IPS-20b (cell line): Measurements from ENCODE around the gene GRXCR1.

ENCODE experiments used
- H3K27ac ChIP-seq: one replicate; pipeline ENCODE4 v1.5.1; 2013; ENCODE audit warnings: low read length
- H3K27me3 ChIP-seq: 2 replicates; pipeline ENCODE4 v1.6.1; 2013; ENCODE audit warnings: mild to moderate bottlenecking, low read length, inconsistent platforms; ENCODE audit not compliant: insufficient read depth
- H3K36me3 ChIP-seq: 2 replicates; pipeline ENCODE4 v1.6.1; 2013; ENCODE audit warnings: low read depth, mild to moderate bottlenecking, inconsistent platforms, low read length, moderate library complexity; ENCODE audit not compliant: insufficient read depth
- H3K4me1 ChIP-seq: 2 replicates; pipeline ENCODE4 v1.6.1; 2013; ENCODE audit warnings: mild to moderate bottlenecking, control low read depth, inconsistent platforms, low read length, moderate library complexity; ENCODE audit not compliant: insufficient read depth
- H3K4me3 ChIP-seq: 2 replicates; pipeline ENCODE4 v1.5.1; 2013; ENCODE audit warnings: mild to moderate bottlenecking, low read length, inconsistent platforms
- H3K9ac ChIP-seq: 2 replicates; pipeline ENCODE4 v1.6.1; 2013; ENCODE audit warnings: low read depth, mild to moderate bottlenecking, inconsistent platforms, low read length, moderate library complexity
- H3K9me3 ChIP-seq: 2 replicates; pipeline ENCODE4 v1.6.1; 2013; ENCODE audit warnings: mild to moderate bottlenecking, low read depth, low read length, inconsistent platforms; ENCODE audit not compliant: insufficient read depth

GRXCR1 gene

DNA sequence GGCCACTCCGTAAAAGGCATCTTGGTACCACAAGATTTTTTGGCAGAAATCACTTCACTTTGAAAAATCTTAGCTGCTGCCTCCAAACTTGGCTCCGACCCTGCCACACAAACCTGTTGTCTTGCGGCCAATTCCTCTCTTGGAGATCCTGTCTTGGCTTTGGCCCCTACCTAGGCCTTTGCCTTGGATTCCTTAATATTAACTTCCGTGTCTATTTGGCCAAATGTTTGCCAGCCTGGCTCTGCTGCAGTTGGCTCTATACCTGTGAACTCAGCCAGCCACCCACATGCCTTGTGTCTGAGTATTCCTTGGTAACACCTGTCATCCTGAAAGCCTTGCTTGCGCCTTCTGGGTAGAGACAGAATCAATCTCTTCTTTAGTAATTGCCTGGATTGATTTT is 12.5 kb downstream of the GRXCR1 start:
- Histone ChIP-seq H3K4me1 (no peaks in the 10 kb centered on the region), H3K36me3 (no peaks in the 10 kb centered on the region), H3K9ac (no peak overlapping the region), H3K4me3 (no peak overlapping the region), H3K27me3 (no peaks in the 10 kb centered on the region), H3K9me3 (no peaks in the 10 kb centered on the region), H3K27ac (no peak overlapping the region)

DNA sequence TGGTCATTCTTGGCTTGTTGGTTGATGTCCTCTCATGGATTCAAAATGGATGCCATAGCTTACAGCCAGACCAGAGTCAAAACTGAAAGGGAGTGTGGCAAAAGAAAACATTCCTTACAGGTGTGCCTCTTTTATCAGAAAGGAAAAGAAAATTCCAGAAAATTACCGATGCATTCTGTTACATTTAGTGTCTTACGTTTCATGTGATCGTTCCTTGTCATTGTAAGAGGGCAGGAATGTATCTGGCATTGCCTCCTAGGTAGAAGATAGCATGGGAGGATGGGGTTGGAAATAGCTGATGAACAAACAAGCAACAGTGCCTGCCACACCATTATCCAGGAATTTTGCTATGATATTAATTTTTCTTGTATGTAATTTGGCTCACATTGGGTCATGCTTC is 13.1 kb downstream of the GRXCR1 start:
- no peaks in the 10 kb centered on the region for H3K27me3 ChIP-seq
- no peak overlapping the region for H3K4me3 ChIP-seq
- no peak overlapping the region for H3K9ac ChIP-seq
- H3K9me3 ChIP-seq: no peaks in the 10 kb centered on the region
- no peaks in the 10 kb centered on the region for H3K36me3 ChIP-seq
- no peak overlapping the region for H3K27ac ChIP-seq
- no peaks in the 10 kb centered on the region for H3K4me1 ChIP-seq

DNA sequence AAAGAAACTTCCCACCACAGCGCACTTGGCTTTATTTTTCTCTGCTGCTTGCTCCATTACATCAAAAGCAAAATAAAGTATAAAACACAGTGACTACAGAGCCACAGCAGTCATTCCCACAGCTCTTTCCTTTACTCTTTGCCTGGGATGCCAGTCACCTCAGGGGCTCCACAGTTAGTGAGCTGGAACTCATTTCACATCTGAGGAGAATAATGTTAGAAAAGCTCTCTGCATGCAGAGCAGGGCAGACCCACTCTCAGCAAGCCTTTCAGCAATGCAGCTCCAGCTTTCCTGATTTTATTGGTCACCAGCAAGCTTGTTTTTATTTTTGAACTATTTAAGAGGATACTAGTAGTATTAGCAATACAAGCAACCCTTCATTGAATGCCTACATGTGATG is 13.8 kb downstream of the GRXCR1 start:
- H3K36me3 ChIP-seq: no peaks in the 10 kb centered on the region
- no peaks in the 10 kb centered on the region for H3K4me1 ChIP-seq
- H3K9me3 ChIP-seq: no peaks in the 10 kb centered on the region
- no peaks in the 10 kb centered on the region for H3K27me3 ChIP-seq
- H3K9ac ChIP-seq: no peak overlapping the region
- H3K27ac ChIP-seq: no peak overlapping the region
- no peak overlapping the region for H3K4me3 ChIP-seq

DNA sequence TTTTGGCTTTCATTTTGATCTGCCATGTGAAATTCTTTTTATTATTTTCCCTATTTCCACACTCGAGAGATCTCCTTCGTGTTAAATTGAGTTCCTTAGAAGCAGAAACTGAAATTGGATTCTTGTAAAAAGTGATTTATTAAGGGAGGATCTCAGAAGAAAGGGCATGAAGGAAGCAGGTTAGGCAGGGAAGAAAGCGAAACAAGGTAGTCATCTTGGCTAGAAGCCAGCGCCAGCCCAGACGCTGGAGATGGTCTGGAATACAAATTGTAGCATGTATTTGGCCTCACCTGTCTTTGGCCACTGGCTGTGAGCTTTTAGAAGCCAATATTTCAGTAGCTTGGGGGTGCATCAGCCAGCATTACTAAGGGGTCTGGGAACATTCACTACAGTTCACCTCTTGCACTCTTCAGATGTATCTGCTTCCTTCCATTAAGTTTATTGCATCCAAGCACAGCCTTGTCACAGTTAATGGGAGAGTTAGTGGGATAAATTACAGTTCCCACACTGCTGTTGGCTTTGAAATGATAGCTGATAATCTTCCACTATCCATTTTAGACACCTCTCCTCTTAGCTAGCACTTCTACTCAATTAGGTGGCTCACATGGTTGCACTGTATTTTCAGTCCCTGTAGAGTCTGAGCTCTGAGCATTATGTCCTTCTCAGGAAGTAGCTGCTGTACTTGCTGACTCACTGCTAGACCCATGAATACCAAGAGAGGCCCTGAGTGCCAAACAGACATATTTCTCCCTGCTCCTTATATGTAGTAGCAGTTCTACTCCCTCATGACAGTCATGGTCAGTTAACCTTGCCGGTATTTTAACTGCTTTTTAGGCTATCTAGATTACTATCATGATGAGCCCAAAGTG is 14.6 kb downstream of the GRXCR1 start:
- no peaks in the 10 kb centered on the region for H3K27me3 ChIP-seq
- no peaks in the 10 kb centered on the region for H3K36me3 ChIP-seq
- no peak overlapping the region for H3K4me3 ChIP-seq
- no peak overlapping the region for H3K27ac ChIP-seq
- no peaks in the 10 kb centered on the region for H3K4me1 ChIP-seq
- no peak overlapping the region for H3K9ac ChIP-seq
- no peaks in the 10 kb centered on the region for H3K9me3 ChIP-seq

DNA sequence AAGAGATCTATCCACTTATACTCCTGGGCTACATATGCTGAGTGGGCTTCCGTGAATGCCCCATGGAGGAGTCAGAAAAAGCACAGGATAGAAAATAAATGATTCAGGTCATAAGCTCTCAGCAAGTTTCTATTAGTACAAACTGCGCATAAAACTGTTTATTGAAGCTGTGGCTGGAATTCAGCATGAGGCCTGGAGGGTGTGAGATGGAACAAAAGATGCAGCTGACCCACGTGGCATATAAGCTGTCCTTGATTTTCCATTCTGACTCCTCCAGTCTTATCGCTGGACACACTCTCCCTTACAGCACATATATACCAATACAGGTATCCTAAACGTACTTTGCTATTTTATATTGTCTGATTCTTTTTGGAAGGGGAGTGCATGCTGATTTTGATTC is 17.9 kb downstream of the GRXCR1 start:
- H3K9ac ChIP-seq: no peak overlapping the region
- H3K27ac ChIP-seq: no peak overlapping the region
- no peak overlapping the region for H3K4me3 ChIP-seq
- no peaks in the 10 kb centered on the region for H3K4me1 ChIP-seq
- no peaks in the 10 kb centered on the region for H3K36me3 ChIP-seq
- H3K9me3 ChIP-seq: no peaks in the 10 kb centered on the region
- H3K27me3 ChIP-seq: no peaks in the 10 kb centered on the region

DNA sequence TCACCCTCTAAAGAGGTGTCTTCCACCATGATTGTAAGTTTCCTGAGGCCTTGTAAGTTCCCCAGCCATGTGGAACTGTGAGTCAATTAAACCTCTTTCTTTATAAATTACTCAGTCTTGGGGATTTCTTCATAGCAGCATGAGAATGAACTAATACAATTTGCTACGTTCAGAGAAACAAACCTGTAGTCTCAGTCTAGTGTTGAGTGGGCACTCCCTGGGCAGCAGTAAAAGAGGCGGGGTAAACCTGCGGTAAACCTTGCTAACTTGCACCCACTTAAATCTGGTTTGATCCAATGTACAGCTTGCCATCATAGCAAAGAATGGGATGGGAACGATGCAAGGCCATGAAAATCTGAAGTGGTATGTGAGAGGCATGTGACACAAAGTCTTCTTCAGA is 22.4 kb downstream of the GRXCR1 start:
- no peaks in the 10 kb centered on the region for H3K27me3 ChIP-seq
- H3K9me3 ChIP-seq: no peaks in the 10 kb centered on the region
- no peak overlapping the region for H3K4me3 ChIP-seq
- no peak overlapping the region for H3K27ac ChIP-seq
- no peaks in the 10 kb centered on the region for H3K36me3 ChIP-seq
- no peak overlapping the region for H3K9ac ChIP-seq
- H3K4me1 ChIP-seq: no peaks in the 10 kb centered on the region

DNA sequence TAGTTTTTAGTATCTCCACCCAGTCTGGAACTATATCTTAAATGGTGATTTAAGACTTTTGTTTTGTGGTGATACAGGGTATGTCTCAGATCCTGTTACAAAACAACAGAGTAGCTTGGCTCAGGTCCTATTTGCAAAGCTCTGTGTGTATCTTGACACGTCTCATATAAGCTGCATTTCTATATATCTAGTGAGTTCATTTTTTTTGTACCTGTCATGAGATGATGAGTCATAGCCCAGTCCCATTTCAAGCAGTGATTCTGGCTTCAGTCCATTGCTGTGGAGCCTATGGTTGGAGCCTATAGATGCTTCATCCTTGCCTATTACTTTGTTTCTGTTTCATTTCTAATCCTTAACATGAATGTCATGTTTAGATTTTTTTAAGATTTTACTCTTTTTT is 23.0 kb downstream of the GRXCR1 start:
- H3K4me1 ChIP-seq: no peaks in the 10 kb centered on the region
- no peak overlapping the region for H3K9ac ChIP-seq
- H3K27me3 ChIP-seq: no peaks in the 10 kb centered on the region
- H3K36me3 ChIP-seq: no peaks in the 10 kb centered on the region
- H3K9me3 ChIP-seq: no peaks in the 10 kb centered on the region
- no peak overlapping the region for H3K27ac ChIP-seq
- H3K4me3 ChIP-seq: no peak overlapping the region

DNA sequence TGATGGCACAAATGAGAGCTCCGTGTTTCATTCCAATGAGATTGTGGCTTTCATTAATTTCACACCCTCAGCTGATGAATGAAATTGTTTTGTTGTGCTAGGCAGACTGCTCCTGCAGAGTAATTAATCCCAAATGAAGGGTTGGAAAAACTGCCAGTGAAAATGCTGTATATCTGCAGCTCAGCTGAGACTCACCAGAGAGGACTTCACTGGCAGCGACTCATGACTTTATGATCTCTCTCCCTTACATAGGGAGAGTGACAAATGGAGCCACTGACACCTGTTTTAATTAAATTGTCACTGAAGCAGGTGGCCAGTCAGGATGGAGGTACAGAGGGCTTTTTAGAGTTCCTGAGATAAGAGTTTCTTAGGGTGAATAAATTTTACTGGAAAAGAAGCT is 24.8 kb downstream of the GRXCR1 start:
- no peaks in the 10 kb centered on the region for H3K27me3 ChIP-seq

DNA sequence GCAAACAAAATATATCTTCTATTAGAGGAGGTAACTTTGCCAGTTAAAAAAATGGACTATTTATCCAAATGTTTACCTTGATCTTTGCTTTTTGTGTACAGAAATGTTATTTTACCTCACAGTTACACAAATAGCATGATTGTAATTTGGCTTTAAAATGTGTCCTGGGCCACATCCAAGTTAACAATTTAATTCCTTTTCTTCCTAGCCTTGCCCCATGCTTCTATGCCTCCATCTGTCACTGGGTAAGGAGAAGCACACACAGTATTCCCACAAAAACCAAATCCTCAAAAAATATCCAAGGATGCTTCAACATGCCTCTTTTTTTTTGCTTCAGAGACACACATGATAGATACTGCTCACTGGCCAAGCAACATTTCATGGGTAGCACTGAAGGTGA is 30.9 kb downstream of the GRXCR1 start:
- Histone ChIP-seq H3K27me3 (no peaks in the 10 kb centered on the region), H3K36me3 (no peaks in the 10 kb centered on the region), H3K27ac (no peak overlapping the region), H3K9ac (no peak overlapping the region), H3K4me3 (no peak overlapping the region), H3K4me1 (no peaks in the 10 kb centered on the region), H3K9me3 (no peaks in the 10 kb centered on the region)

More for the DNA sequence above, 24.8 kb downstream of the GRXCR1 start:
- Histone ChIP-seq H3K4me1 (no peaks in the 10 kb centered on the region), H3K36me3 (no peaks in the 10 kb centered on the region), H3K9me3 (no peaks in the 10 kb centered on the region), H3K9ac (no peak overlapping the region), H3K27ac (no peak overlapping the region), H3K4me3 (no peak overlapping the region)

DNA sequence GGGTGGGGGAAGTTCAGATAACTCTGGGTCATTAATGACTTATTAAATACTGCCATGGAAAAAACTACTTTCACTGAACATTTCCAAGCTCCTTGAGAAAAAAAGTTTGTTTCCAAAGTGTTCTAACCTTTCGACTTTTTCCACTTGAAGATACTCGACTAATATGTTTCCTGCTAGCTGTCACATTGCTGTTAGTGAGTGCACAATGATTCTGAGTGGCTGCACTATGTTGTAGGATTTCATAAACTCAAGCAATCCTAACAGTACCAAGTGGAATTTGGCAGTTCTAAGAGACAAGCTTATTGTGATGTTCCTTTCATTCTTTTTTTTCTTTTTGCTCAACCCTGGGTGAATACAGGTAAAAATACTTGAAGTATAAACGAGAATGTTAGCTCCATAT is 33.4 kb downstream of the GRXCR1 start:
- no peak overlapping the region for H3K4me3 ChIP-seq
- H3K27me3 ChIP-seq: no peaks in the 10 kb centered on the region
- H3K9ac ChIP-seq: no peak overlapping the region
- no peaks in the 10 kb centered on the region for H3K36me3 ChIP-seq
- no peak overlapping the region for H3K27ac ChIP-seq
- H3K9me3 ChIP-seq: no peaks in the 10 kb centered on the region
- H3K4me1 ChIP-seq: no peaks in the 10 kb centered on the region

DNA sequence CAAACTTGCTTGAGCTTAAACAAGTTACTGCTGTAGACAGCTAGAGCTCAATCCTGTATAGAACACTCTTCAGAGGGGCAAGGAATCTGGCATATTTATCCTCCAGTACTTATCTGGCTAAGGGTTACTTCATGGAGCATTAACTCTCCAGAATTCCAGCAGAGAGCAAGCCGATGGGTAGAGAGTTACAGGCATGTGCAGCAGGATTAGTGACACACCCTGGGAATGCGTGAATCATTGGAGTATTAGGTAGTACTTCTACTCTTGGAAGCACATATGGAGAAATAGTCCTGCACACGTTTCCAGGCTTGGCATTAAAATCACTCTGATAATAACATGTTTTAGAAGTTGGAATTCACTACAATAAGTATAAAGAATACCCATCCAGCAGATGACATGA is 35.4 kb downstream of the GRXCR1 start:
- no peaks in the 10 kb centered on the region for H3K36me3 ChIP-seq
- no peaks in the 10 kb centered on the region for H3K4me1 ChIP-seq
- H3K27ac ChIP-seq: no peak overlapping the region
- no peak overlapping the region for H3K4me3 ChIP-seq
- no peaks in the 10 kb centered on the region for H3K27me3 ChIP-seq
- no peak overlapping the region for H3K9ac ChIP-seq
- no peaks in the 10 kb centered on the region for H3K9me3 ChIP-seq

DNA sequence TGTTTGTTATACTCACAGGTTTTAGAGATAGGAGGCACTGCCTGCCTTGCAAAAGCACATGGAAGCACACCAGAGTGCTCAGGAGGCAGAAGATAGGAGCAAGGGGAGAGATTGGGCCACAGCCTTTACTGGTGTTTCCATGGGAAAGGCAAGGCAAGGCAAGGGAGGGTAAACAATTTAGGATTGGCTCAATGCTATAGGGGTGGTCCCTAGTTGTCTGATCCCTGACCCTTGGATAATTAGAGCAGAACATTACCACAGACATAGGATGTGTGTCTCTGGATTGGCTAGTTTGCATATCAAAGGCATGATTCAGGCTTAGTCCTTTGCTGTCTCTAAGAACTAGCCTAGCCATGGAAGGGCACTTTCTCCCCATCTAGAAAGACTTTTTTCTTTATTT is 36.1 kb downstream of the GRXCR1 start:
- no peaks in the 10 kb centered on the region for H3K27me3 ChIP-seq
- no peaks in the 10 kb centered on the region for H3K9me3 ChIP-seq
- no peak overlapping the region for H3K4me3 ChIP-seq
- H3K9ac ChIP-seq: no peak overlapping the region
- no peak overlapping the region for H3K27ac ChIP-seq
- H3K36me3 ChIP-seq: no peaks in the 10 kb centered on the region
- no peaks in the 10 kb centered on the region for H3K4me1 ChIP-seq
